Stromal cell of bone marrow (primary cell): ENCODE results near the gene NBPF1.
"Not testable (repeated sequence)": the region's sequence is repeated elsewhere in the genome, so short reads cannot be mapped to it uniquely, and the experiment has no call there.

Experiments
- DNase-seq: peaks from one replicate; pipeline ENCODE4 v3.0.0-alpha.2; 2012; ENCODE audit warnings: low read depth

NBPF1 gene

DNA sequence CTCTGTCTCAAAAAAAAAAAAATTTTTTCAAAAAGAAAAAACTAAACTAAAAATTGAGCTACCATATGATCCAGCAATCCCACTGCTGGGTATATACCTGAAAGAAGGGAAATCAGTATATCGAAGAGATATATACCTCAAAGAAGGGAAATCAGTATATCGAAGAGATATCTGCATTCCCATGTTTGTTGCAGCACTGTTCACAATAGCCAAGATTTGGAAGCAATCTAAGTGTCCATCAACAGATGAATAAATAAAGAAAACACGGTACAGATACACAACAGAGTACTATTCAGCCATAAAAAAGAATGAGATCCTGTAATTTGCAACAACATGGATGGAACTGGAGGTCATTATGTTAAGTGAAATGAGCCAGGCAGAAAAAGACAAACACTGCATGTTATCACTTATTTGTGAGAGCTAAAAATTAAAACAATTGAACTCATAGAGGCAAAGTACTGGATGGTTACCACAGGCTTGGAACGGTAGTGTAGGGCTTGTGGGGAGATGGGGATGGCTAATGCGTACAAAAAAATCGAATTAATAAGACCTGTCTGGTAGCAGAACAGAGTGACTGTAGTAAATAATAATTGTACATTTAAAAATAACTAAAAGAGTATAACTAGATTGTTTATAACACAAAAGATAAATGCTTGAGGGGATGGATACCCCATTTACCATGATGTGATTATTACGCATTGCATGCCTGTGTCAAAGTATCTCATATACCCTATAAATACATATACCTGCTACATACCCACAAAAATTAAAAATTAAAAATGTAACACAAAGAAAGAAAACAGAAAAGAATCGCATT lies 28.0 kb upstream of the NBPF1 start:
- not testable (repeated sequence) for DNase-seq

DNA sequence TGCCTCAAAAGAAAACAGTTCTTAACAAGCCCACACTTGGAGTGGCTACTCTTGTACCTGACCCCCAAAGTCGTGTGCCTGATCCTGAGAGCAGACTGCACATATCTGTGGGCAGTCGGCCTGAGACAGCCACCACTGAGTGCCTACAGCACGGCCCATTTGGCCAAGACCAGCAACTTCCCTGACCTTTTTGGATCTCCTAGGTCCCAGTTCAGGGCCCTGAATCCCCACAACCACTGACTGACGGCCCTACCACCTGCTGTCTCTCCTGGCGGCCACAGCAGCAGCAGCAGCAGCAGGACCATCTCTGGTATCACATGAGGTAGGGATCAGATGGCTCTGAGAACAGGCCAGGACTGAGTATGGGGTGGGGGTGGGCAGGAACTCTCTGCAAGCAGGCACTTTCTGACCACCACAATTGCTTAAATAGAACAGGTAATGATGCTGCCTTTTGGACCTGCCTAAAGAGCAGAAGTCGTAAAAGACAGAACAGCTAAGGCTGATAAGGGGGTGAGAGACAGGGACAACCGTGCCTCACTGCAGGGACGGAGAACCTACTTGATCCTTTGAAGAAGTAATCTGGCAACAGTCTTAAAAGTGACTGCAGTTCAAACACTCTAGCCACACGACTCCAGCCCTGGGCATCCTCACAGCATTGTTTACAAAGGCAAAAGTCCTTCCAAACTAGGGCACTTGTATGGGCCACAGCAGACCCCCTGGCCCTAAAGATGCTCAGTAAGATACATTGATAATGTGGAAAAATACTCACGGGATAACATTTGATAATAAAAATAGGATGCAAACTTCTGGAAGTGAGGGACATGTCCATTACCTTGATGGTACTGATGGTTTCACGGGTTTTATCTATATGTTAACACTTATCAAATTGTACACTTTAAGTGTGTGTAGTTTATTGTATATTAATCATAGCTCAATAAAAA lies 26.0 kb upstream of the NBPF1 start:
- DNase-seq: not testable (repeated sequence)

DNA sequence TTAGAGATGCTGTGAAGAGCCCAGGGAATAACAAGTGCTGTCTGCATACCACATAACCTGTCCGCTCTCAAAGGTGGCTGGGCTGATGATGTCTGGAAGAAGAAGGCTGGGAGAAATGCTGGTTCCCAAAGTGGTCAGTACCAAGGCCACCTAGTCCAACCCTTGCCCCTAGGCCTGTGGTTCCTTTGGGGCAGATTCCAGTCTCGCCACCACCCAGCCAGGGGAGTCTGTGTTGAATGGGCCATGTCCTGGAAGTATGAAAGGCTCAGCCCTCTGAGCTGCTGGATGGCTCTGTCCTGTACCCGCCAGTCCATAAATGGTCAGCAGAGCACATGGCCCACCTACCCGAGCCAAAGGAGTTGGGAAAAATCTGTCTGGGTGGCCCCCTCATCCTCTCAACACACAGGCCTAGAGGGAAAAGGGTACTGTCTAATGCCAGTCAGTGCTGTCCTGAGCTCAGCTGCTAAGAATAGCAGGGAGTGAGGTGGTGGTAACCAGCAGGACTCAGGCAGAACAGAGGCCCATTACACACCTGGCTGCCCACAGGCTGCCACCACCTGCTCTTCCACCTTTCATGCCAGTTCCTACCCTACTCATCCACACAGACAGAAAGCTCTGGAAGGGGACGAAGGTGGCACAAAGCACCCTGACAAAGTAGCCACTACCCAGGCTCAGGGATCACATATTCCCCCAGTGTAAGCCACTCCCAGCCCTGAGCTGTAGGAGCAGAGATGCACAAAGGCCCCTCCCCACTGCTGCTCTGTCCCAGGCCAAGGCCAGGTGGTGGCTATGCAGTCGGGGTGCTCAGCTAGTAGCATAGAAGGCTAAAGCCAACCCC lies 24.8 kb upstream of the NBPF1 start:
- not testable (repeated sequence) for DNase-seq

DNA sequence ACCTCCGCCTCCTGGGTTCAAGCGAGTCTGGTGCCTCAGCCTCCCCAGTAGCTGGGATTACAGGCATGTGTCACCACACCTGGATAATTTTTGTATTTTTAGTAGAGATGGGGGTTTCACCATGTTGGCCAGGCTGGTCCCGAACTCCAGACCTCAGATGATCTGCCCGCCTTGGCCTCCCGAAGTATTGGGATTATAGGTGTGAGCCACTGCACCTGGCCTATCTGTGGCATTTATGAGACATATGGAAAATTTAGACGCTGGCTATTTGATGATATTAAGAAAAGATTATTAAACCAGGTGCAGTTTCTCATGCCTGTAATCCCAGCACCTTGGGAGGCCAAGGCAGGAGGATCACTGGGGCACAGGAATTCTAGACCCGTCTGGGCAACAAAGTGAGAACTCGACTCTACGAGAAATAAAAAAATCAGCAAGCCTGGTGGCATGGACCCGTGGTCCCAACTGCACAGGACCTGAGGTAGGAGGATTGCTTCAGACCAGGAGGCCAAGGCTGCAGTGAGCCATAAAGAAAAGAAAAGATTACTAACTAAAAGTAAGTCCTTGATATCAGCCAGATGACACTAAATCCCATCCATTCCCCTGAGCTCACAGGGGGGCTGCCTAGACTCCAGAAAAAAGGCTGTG lies 23.3 kb upstream of the NBPF1 start:
- DNase-seq: not testable (repeated sequence)

DNA sequence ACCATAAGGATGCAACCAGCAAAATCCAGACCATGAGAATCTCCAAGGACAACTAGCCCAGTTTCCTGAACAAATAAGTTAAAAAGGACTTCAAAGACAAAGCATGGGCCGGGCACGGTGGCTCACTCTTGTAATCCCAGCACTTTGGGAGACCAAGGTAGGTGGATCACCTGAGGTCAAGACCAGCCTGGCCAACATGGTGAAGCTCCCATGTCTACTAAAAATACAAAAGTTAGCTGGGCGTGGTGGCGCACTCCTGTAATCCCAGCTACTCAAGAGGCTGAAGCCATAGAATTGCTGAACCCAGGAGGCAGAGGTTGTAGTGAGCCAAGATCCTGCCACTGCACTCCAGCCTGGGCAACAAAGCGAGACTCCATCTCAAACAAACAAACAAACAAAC lies 22.6 kb upstream of the NBPF1 start:
- not testable (repeated sequence) for DNase-seq

DNA sequence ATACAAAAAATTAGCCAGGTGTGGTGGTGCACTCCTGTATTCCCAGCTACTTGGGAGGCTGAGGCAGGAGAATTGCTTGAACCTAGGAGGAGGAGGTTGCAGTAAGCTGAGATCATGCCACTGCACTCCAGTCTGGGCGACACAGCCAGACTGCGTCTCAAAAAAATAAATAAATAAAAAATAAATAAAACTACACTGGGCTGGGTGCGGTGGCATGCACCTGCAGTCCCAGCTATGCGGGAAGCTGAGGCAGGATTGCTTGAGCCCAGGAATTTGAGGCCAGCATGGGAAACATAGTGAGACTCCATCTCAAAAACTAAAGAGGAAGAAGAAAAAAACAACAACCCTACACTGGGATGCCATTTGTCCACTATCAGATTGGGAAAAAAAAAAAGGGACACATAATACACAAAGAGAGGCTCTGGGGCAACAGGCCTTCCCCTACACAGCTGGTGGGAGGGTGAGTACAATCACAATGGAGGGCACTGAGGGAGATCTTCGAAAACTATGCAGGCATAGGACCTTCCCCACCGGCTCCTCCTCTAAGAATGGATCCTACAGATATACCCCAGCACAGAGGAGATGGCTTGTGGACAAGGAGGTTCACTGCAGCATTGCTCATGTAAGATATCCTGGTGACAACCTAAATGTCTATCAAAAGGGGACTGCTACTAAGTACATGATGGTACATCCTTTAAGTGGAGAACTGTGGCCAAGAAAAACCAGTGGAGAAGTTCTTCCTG lies 20.3 kb upstream of the NBPF1 start:
- not testable (repeated sequence) for DNase-seq

DNA sequence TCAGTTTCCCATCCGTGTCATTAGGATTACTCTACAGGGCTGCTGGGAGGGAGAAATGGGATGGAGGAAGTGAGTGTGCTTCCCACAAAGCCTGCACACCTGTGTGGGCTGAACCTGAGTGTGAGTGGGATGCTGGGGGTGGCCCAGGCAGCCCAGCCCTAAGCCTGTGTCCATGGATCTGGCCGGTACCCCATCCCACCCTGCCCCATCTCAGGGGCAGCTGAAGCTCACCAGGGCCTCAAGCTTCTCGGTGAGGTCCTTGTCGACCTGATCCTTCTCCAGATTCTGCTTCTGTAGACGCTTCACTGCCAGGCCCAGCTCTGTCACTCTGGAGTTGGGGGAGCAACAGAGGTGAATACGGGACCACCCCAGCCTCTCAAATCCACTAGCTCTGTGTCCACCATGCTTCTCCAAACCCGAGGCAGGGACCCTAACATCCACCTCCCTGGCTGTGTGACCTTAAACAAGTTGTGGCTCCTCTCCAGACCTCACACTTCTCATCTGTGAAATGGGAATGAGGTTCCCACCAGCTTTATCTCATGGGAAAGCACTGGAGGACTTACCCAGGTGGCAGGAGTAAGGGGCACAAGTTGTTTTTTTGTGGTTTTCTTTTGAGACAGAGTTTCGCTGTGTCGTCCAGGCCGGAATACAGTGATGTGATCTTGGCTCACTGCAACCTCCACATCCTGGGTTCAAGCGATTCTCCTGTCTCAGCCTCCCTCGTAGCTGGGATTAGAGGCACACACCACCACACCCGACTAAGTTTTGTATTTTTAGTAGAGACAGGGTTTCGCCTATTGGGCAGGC lies 18.9 kb upstream of the NBPF1 start:
- DNase-seq: not testable (repeated sequence)

DNA sequence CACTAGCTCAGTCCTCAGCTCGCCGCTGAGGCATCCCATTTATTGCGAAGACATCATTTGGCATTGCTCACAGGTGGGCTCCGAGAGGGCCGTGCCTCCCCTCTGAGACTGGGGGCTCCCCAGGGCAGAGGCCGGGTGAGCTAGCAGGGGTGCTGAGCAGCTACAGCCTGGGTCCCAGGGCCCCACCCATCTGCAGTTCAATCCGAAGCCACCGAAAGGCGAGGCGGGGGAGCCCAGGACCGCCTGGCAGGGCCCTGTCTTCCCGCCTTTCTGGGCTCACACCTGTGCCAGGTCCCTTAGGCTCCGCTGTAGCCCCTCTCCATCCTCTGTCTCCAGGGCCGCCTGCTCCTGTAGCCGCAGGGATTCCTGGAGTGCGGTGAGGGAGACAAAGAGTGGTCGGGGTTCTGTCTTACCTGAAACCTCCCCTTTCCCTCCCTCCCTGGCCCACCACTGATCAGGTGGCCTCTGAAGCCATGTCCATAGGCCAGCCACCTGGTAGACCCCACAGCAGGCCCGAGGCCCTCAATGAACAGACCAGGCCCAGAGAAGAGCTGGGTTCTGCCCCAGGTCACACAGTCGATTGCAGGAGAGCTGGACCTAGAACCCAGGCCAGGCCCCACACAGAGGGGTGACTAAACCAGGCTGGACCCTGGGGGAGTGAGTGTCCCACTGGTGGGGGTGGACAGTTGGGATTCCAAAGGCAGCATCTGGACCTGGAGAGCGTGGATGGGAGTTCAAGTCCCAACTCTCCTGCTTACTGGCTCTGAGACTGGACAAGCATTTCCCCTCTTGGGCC lies 18.1 kb upstream of the NBPF1 start:
- DNase-seq: no peak

DNA sequence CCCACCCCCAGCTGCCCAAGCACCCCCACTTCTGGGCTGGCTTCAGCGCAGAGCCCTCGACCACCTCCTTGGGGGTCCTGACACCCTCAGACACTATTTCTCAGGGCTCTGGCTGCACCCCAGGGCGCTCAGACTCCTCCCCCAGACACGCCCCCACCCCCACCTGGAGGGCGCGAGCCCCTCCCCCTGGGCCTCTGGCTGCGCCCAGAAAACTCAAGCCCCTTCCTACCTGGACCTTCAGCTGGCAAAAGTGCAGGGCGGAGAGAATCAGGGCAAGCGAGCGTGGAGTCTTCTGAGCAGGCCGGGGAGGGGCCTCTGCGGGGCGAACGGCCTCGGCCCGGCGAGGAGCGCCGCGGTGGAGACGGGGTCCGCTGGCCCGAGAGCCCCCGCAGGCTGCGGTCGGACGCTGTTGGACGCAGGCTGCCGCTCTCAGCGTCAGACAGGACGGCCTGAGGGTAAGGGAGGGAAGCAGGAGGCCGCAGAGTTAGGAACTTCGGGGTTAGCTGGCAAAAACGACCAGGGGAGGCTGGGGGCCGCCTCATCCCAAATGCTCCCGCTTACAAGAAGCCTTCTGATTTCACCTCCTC lies 17.4 kb upstream of the NBPF1 start:
- DNase-seq: no peak

DNA sequence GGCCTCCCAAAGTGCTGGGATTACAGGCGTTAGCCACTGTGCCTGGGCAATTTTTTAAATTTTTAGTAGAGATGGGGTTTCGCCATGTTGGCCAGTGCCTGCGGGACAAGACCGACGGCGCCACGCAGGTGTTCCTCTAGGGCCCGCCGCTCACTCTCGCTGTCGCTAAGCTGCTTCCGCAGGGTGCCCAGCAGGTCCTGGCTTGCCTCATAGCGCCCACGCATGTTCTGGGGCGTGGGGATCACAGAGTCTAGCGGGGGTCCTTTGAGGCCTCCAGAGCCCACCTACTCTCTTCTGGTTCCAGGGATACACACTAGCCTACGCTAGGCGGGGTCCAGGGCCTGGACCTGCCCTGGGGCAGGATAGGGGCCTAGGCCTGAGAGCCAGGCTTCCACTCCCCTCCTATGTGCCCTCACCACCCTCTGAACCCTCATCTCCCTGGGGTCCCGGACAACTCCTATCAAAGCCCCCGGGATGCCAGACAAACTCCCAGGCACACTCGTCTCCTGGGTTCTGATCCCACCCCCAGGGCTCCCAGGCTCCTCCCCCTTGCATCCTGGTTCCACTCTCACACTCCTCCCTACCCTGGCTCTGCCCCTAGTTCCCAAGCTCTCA lies 16.7 kb upstream of the NBPF1 start:
- not testable (repeated sequence) for DNase-seq

DNA sequence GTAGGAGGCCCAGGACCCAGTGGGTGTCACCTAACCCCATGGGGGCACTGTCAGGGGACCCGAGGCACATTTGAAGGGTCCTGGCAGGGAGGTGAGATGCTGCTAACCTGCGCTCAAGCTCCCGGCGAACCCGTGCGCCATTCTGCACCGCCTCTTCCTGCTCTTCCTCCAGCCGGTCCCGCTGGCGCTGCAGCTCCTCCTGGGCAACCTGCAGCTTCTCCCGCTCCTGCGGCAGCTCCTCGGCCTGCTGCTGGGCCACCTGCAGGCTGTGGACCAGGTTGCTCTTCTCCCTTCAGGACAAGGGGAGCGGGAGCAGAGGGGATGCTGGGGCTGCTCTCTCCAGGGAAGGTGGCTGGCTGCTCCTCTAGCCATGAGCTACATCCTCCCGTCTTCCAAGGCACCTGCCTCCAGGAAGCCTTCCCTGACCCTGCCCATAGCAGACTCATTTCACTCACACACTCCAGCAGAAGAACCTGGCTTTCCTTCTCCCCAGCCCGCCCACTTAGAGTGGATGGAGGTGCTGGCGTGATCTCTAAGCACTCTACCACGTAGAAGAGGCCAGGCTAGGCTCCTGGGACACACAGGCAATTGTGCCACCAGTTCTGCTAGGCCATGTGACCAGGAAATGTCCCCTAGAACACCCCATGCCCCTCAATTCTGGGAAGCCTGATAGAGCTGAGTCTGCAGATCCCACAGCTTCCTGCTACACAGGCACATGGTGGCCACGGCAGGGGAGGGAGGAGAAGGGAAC lies 15.2 kb upstream of the NBPF1 start:
- DNase-seq: no peak

DNA sequence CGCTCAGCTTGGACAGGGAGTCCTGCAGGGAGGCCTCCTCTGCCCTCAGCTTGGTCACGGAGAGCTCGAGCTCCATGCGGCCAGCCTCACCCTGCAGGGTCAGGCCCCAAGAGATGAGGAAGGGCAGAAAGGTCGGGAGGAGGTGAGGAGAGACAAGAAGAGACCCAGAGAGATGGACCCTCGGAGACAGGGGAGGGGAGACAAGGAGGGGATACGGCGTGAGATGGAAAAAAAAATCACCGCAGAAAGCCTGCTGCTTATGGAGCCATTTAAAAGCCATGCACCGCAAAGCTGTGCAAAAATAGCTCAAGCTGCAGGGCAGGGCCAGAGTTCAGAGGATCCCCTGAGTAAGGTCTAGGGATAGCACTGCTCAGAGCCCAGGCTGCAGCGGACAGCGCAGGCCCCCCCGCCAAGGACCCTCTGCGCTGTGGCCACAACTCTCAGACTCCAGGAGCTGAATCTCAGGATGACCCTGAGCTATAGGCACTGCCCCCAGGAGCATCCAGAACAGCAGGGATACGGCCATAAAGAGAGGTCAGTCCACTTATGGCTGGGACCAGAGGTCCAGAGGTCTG lies 13.1 kb upstream of the NBPF1 start:
- DNase-seq: not testable (repeated sequence)

DNA sequence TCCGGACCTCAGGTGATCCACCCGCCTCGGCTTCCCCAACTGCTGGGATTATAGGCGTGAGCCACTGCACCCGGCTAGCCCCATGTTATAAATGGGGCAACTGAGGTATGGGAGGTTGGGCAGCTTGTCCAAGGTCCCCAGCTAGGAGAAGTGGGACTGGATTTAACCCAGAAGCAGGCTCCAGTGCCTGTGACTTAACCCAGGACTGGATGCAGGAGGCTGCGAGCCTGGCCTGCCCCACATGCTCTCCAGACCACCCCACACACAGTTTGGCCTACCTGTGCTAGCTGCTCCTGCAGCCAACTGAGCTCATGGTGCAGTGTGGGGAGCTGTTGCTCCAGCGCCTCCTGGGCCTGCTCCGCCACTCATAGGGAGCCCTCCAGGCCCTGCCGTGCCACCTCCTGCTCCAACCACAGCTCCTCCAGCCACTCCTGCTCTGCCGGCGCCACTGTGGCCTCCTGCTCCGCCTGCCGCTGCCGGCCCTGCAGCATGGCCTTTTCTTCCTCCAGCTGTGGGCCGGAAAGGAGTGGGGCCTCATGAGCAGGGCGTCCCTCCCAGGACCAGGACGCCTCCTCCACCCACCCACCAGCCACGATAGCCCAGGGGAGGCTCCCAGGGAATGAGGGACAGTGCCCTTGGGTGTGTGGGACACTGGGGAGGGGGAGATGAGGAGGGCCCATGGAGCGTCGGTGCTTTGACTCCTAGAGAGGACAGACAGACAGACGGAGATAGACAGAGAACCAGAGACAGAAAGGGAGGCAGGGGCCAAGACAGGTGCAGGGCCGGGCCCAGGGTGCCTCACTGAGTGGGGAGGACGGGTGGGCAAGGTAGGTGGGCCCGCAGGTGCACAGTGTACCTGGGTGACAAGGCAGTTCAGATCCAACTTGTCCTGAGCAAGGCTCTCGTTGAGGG lies 12.4 kb upstream of the NBPF1 start:
- DNase-seq: no peak

DNA sequence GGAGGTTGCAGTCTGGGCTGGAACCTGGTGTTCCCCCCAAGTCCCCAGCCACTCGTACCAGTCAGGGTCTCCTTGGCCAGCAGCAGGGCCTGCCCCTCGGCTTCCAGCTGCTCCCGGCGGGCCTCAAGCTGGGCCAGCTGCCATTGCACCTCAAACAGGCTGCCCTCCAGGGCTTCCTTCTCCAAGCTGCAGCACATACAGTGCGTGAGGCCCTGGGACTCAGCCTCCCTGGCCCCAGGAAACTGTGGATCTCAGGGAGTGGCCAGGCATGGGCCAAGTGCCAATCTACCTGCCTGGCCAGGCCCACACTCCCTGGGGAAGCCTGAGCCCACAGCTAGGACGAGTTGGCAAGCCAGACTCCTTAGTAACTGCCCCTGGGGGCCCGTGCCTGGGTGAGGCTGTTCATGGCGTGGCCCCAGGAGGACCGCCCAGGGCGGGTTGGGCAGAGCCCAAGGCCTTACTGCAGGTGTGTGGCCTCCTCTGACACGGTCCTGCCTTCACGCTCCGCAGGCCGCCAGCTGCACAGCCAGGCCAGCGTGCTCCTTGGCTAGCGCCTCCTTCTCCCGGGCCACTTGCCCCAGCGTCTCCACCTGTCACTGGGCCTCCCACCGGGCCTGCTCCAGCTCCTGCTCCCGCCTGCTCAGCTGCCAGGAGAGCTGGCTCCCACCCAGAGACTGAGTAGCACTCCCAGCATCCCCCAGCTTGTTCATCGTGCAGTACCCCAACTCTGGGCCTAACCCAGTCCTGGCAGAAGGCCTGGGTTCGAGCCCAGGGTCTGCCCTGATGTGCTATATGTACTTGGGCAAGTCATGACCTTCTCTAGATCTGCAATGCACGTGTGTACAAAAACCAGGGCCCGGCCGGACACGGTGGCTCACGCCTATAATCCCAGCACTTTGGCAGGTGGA lies 10.7 kb upstream of the NBPF1 start:
- not testable (repeated sequence) for DNase-seq

DNA sequence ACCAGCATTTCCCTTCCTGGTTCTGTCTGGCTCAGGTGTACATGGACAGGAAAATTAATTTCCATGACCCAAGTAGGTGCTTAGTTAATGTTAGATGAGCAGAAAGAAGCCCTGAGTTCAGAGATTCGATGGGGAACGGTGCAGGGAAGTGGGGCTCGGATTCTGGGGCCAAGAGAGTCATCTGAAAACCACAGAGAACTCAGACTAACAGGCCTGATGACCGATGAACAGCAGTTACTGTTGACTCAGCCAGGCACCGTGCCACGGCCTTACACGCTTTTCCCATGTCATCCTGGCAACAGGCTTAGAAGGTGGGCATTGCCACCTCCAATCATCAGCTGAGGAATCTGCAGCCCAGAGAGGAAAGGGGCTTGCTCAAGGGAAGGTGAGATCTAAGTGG lies 10.0 kb upstream of the NBPF1 start:
- peak; percentile 89 for DNase-seq
